IPS DF 6.9 (cell line): Measurements from ENCODE around the gene RAB7B.

Source experiments
- DNase-seq: peaks from one replicate; pipeline ENCODE4 v3.0.0-alpha.2; 2013; ENCODE audit warnings: low read depth, low spot score
- H3K27ac ChIP-seq: one replicate; pipeline ENCODE4 v1.5.1; 2013; ENCODE audit warnings: low read length, control low read depth
- H3K27me3 ChIP-seq: 2 replicates; pipeline ENCODE4 v1.6.1; 2013; ENCODE audit warnings: mild to moderate bottlenecking, low read length; ENCODE audit not compliant: control insufficient read depth, insufficient read depth
- H3K36me3 ChIP-seq: 2 replicates; pipeline ENCODE4 v1.6.1; 2013; ENCODE audit warnings: low read length; ENCODE audit not compliant: control insufficient read depth, insufficient read depth
- H3K4me1 ChIP-seq: 2 replicates; pipeline ENCODE4 v1.6.1; 2013; ENCODE audit warnings: low read length; ENCODE audit not compliant: control insufficient read depth, insufficient read depth
- H3K4me3 ChIP-seq: 2 replicates; pipeline ENCODE4 v1.5.1; 2013; ENCODE audit warnings: mild to moderate bottlenecking, low read length
- H3K9me3 ChIP-seq: 2 replicates; pipeline ENCODE4 v1.6.1; 2013; ENCODE audit warnings: low read length, inconsistent platforms; ENCODE audit not compliant: control insufficient read depth, insufficient read depth
- WGBS: extraction: QIAGEN DNeasy Blood & Tissue Kit; methylation state at CpG from one replicate; pipeline ENCODE4 v1.1.7; 2013; ENCODE audit warnings: mixed read lengths, missing lambda C conversion rate; ENCODE audit not compliant: insufficient read length, insufficient coverage; 5-methylcytosine and 5-hydroxymethylcytosine counted together

Gene RAB7B

DNA sequence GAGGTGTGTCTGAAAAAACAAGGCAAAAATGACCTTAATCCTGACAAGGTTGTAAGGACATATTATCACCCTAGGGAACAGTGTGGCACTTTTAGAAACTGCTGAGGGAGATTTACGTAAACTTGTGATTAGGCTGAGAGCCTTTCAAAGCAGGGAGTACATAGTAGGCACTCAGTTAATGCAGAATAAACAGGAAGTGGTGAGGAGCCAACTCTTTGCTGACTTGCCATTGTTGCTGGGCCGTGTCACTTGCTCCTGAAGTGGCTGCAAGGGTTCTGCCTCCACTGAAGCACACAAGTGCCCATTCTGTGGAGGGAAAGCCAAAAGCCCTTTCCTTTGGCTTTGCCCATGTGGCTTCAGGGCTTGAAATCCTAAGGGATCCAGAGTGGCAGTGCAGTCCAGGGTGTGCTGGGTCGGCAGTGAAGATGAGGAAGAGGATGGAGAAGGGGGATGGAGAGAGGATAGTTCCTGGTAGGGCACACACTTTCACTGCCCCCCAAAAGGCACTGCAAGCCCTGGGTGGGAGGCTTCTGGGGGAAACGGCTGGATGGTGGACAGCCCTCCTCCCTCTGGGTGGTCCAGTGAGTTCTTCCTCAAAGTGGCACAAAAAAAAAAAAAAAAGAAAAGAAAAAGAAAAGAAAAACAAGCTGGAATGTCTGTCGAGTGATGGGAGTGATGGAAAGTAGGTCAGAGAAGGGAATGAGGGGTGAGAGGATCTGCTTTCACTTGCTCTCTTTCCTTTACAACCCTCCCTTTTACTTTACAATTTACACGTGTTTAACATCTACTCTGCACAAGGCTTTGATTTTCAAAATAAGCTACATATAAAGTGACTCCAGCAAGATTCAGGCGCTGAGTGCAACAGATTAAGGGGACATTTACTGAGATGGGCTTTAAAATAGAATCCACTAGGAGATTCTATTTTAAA is 36.1 kb upstream of the RAB7B start:
- no CpG with 5 or more reads among the region's 7 CpGs for WGBS
- Histone ChIP-seq H3K27ac (no peak overlapping the region), H3K27me3 (no peaks in the 10 kb centered on the region), H3K36me3 (no peaks in the 10 kb centered on the region), H3K9me3 (no peaks in the 10 kb centered on the region), H3K4me1 (0 out of 2 replicates have a peak, but pooled peaks cover 2% of the 10 kb centered on the region), H3K4me3 (no peak overlapping the region)
- no peak for DNase-seq

DNA sequence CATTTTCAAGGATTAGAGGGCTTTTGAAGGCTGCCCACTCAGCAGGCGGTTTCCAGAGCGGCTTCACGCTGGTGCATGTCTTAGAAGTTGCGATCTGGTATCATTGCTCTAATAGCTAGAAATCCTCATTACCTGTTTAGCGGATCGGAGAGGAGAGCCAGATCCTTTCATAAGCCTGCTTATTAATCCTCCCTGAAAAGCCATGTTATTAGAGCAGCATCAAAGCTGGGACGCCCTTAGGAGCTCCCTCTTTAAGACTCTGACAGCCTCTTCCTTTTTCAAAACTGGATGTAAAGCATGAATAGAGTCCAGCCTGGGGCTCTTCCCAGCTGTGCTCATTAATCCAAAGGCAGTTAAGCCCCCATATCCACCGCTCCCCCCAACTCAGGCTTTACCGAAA is 34.4 kb upstream of the RAB7B start:
- Histone ChIP-seq H3K4me1 (0 out of 2 replicates have a peak, but pooled peaks cover 2% of the 10 kb centered on the region), H3K9me3 (no peaks in the 10 kb centered on the region), H3K27ac (no peak overlapping the region), H3K27me3 (no peaks in the 10 kb centered on the region), H3K4me3 (no peak overlapping the region), H3K36me3 (no peaks in the 10 kb centered on the region)
- WGBS: no CpG with 5 or more reads among the region's 9 CpGs
- no peak for DNase-seq

DNA sequence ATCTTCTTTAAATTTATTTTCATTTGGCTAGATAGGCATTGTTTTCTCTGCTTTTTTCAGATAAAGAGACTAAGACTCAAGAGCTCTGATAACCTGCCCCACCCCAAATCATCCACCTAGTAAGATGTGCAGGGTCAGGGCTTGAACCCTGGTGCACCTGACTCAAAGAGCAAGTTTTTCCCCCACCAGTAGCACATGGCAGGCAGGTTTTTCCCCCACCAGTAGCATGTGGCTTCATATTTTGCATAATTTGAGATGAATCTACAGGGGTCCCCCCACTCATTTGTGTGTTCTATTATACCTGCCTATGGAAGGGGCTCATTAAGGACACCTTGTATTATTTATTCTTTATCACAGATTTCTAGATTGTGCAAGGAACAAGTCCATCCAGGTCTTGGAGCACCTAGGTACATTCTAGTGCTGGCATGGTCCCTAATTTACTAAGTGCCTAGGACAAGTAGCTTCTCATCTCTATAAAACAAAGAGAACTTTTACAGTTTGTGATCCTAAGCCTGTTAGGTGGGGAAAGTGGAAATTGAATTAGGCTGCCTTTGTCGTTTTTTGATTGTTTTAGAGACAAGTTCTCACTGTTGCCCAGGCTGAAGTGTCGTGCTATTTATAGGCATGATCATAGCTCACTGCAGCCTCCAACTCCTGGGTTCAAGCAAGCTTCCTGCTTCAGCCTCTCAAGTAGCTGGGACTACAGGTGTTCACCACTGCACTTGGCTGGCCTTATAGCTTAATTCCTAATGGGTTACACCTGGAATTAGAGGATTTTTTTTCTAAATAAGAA is 33.7 kb upstream of the RAB7B start:
- H3K4me1 ChIP-seq: 0 out of 2 replicates have a peak, but pooled peaks cover 2% of the 10 kb centered on the region
- no peak overlapping the region for H3K4me3 ChIP-seq
- H3K27me3 ChIP-seq: no peaks in the 10 kb centered on the region
- no peaks in the 10 kb centered on the region for H3K36me3 ChIP-seq
- no peaks in the 10 kb centered on the region for H3K9me3 ChIP-seq
- WGBS: no CpG with 5 or more reads among the region's 2 CpGs
- no peak overlapping the region for H3K27ac ChIP-seq
- DNase-seq: no peak

DNA sequence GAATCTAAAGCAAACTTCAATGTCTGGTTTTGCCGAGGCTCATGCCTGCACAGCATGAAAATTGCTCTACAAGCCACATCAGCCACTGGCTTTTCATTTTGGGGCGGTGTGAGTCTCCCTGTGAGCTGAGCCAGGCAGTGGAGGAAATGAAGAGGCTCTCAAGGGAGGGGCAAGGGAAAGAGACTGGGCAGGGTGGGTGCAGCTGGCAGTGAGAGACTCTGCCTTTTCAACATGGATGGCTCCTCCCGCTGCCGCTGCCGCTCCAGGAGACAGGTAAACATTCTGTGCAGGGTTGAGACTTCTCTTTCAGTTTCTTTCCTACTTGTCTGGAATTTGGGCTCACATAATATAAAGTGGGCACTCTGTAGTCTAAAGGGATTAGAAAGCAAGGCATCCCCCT is 31.8 kb upstream of the RAB7B start:
- Histone ChIP-seq H3K9me3 (no peaks in the 10 kb centered on the region), H3K4me3 (no peak overlapping the region), H3K36me3 (no peaks in the 10 kb centered on the region), H3K27ac (no peak overlapping the region), H3K27me3 (no peaks in the 10 kb centered on the region), H3K4me1 (0 out of 2 replicates have a peak, but pooled peaks cover 3% of the 10 kb centered on the region)
- DNase-seq: no peak
- WGBS: no CpG with 5 or more reads among the region's 5 CpGs

DNA sequence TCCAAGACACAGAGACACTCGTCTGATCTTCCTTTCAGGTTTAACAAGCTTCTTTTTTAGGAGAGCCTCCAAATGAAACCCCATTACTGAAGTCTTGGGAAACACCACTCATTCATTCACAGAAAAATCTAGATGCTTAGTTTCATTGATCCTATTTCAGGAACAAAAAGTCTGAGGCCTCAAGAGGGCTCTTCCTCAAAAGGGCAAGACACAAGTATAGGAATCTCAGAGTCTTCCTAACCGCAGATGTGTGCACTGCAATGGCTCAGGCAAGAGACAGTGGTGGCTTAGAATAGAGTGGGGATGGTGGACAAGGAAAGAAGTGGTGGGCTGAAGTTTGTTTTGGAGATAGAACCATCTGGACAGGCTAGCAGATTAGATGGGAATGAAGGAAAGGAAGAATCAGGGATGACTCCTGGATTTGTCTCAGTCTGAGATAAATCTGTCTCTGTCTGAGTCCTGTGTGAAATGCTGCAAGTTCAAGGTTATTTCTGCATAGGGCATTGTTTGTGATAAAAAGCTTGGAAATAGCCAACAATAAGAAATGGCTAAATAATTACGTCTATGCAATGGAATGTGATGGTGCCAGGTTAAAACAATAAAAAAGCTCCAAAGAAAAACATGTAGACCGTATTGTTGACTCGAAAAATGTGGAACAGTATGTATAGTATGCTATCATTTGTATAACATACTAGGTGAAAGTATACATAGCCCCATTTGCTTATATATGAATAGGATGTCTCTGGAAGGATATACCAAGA is 29.4 kb upstream of the RAB7B start:
- Histone ChIP-seq H3K4me3 (no peak overlapping the region), H3K27me3 (no peaks in the 10 kb centered on the region), H3K36me3 (no peaks in the 10 kb centered on the region), H3K9me3 (no peaks in the 10 kb centered on the region), H3K27ac (no peak overlapping the region), H3K4me1 (0 out of 2 replicates have a peak, but pooled peaks cover 1% of the 10 kb centered on the region)
- DNase-seq: no peak
- no CpG with 5 or more reads among the region's 5 CpGs for WGBS

DNA sequence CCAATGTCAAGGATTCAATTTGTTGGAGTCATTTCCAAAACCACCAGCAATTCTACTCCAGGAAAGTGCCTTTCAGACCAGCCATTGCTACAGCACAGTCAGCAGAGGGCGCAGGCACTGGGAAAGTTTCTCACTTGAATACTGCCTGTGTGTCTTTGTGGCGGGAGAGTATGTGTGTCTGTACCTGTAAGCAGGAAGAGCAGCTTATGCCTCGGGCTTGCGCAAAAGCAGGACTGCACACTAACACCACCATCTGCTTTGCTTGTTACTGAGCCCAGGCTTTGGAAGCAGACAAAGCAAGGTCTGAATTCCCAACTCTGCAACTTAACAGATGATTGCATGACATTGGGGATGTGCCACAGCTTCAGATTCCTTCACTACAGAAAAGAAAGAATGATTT is 27.5 kb upstream of the RAB7B start:
- Histone ChIP-seq H3K27ac (no peak overlapping the region), H3K27me3 (no peaks in the 10 kb centered on the region), H3K4me1 (0 out of 2 replicates have a peak, but pooled peaks cover 1% of the 10 kb centered on the region), H3K9me3 (no peaks in the 10 kb centered on the region), H3K4me3 (no peak overlapping the region), H3K36me3 (no peaks in the 10 kb centered on the region)
- peak; percentile 48 for DNase-seq
- WGBS: no CpG with 5 or more reads among the region's 4 CpGs

DNA sequence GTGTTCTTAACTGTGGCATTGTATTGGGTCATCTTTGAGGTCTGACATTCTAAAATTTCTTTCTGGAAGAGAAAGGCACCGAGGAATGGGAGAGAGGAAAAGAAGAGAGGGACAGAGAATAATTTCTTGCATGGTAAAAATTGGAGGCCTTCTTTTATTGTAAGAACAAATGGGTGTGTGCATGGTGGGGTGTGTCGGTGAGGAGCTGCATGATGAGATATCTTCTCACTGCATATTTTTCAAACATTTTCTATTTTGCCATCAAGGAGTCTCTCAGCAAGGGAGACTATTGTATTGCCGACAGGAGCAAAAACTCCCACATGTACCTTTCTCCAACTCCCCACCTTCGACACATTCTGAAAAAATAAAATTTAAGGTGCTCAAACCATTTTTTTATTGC is 27.0 kb upstream of the RAB7B start:
- no peaks in the 10 kb centered on the region for H3K27me3 ChIP-seq
- no peak for DNase-seq
- no peaks in the 10 kb centered on the region for H3K9me3 ChIP-seq
- 0 out of 2 replicates have a peak, but pooled peaks cover 1% of the 10 kb centered on the region for H3K4me1 ChIP-seq
- WGBS: no CpG with 5 or more reads among the region's 4 CpGs
- no peak overlapping the region for H3K27ac ChIP-seq
- no peaks in the 10 kb centered on the region for H3K36me3 ChIP-seq
- H3K4me3 ChIP-seq: no peak overlapping the region

DNA sequence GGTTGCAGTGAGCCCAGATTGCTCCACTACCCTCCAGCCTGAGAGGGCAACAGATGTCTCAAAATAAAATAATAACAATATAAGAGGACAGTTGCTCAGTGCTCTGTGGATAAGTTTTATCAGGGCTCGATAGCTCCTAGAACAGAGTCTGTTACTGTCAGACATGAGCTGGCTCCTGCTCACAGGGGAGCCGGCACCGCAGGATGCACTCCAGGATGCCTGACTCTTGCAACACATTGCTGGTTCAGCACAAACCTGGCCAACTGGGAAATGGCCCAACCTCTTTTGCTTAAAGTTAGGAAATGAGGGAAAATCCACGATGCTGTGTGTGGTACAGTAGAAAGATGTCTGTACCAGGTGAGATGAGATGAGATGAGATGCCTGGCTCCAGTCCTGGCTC is 26.3 kb upstream of the RAB7B start:
- H3K4me3 ChIP-seq: no peak overlapping the region
- H3K27ac ChIP-seq: no peak overlapping the region
- H3K36me3 ChIP-seq: no peaks in the 10 kb centered on the region
- 0 out of 2 replicates have a peak, but pooled peaks cover 1% of the 10 kb centered on the region for H3K4me1 ChIP-seq
- no peaks in the 10 kb centered on the region for H3K9me3 ChIP-seq
- WGBS: no CpG with 5 or more reads among the region's 4 CpGs
- DNase-seq: no peak
- H3K27me3 ChIP-seq: no peaks in the 10 kb centered on the region

DNA sequence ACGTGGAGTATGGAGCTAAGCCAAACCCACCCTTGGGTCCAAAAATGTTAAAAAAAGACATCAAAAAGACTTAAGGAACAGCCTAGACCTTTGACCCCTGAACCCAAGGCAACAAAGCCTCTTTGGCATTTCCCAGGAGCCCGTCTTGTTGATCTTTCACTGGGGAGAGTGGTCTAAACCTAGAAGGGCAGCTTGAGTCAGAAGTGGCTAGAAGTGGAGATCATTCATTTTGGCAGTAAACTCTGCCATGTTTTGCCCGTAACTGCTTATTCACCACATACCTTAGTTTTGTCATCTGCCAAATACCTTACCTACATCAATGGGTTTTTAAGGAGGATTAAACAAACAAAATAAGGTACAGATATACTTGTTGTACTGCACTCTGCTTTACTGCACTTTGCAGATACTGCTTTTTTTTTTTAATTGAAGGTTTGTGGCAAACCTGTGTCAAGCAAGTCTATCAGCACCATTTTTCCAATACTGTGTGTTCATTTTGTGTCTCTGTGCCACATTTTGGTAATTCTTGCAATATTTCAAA is 22.2 kb upstream of the RAB7B start:
- Histone ChIP-seq H3K9me3 (no peaks in the 10 kb centered on the region), H3K4me3 (no peak overlapping the region), H3K36me3 (no peaks in the 10 kb centered on the region), H3K27ac (no peak overlapping the region), H3K27me3 (no peaks in the 10 kb centered on the region), H3K4me1 (no peaks in the 10 kb centered on the region)
- WGBS: no CpG with 5 or more reads among the region's 3 CpGs
- no peak for DNase-seq

DNA sequence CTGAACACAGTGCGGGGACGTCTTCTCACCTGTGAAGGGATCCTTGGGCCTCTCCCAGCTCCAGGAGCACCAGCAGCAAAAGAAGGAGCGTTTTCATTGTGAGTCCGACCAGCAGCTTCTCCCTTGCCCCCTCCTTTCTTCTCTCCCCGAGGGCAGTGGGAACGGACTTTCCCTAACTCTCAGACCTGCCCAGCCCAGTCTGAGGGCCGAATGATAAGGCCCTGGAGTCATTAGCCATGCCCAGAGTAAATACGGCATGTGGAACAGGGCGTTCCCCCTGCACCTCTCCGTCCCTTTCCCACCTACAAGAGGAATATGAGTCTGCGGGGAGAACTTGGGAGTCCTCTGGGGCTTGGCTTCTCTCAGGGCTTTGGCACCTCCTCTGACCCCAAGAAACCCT is 20.5 kb upstream of the RAB7B start, which contains the start of gene CTSE:
Gene CTSE, minus strand, starts transcription at position 201 of the 400 bp plus-strand sequence. Its CDS starts 104 bp downstream, at position 97.
- Histone ChIP-seq H3K27ac (no peak within 1 kb of the TSS), H3K4me1 (no peaks in the 10 kb centered on the region), H3K27me3 (no peaks in the 10 kb centered on the region), H3K4me3 (no peak within 1 kb of the TSS), H3K36me3 (no peaks in the 10 kb centered on the region), H3K9me3 (no peaks in the 10 kb centered on the region)
- no CpG with 5 or more reads among the region's 11 CpGs for WGBS
- no peak for DNase-seq
